Upper lobe of right lung (tissue), 1 donor: Measurements from ENCODE around the gene UBA5. TPM values are rescaled to one million over a fixed set of nuclear protein-coding genes. Genes with fewer than 3 reads are reported as not detected.

Experiments used
- ATAC-seq: fragments of 200-7000 bp; cut with Tn5 transposase; one replicate; pipeline ENCODE4 v1.9.1; 2020; ENCODE audit warnings: mild to moderate bottlenecking, moderate library complexity
- DNase-seq: peaks from one replicate; pipeline ENCODE4 v3.0.0-alpha.2; 2020
- H3K27ac ChIP-seq: fragments of 200-600 bp; one replicate; pipeline ENCODE4 v1.8.0; 2022
- H3K27me3 ChIP-seq: fragments of 200-600 bp; one replicate; pipeline ENCODE4 v1.8.0; 2022; ENCODE audit warnings: mild to moderate bottlenecking
- H3K36me3 ChIP-seq: fragments of 200-600 bp; one replicate; pipeline ENCODE4 v1.8.0; 2022
- H3K4me1 ChIP-seq: fragments of 200-600 bp; one replicate; pipeline ENCODE4 v1.8.0; 2022
- H3K4me3 ChIP-seq: fragments of 200-600 bp; one replicate; pipeline ENCODE4 v1.8.0; 2022; ENCODE audit warnings: mild to moderate bottlenecking
- H3K9me3 ChIP-seq: fragments of 200-600 bp; one replicate; pipeline ENCODE4 v1.8.0; 2022
- intact Hi-C: fragments of 100-400 bp; cut with DNase I; formaldehyde crosslinking; loops from one replicate; pipeline ENCODE4 v1.11.0; 2022
- total RNA-seq: library from RNA; stranded (reverse); fragmentation: NEBNext Ultra II Directional; extraction: Animal tissue kit (Norgen Biotek cat#: 25700); gene quantifications from one replicate; pipeline ENCODE4 v1.2.1, GENCODE V29; 2021
- TF ChIP-seq, protein P1 (sequence below): fragments of 200-600 bp; IDR thresholded peaks from one replicate; pipeline ENCODE4 v1.8.0; 2022; ENCODE audit warnings: antibody characterized with exemption
- donor health status: DM: no; HTN: yes; CAD: no; lungs with severe emphysema.

The UBA5 gene
- total RNA-seq, 1 donor from 2014 or later, result 35.1 TPM

DNA sequence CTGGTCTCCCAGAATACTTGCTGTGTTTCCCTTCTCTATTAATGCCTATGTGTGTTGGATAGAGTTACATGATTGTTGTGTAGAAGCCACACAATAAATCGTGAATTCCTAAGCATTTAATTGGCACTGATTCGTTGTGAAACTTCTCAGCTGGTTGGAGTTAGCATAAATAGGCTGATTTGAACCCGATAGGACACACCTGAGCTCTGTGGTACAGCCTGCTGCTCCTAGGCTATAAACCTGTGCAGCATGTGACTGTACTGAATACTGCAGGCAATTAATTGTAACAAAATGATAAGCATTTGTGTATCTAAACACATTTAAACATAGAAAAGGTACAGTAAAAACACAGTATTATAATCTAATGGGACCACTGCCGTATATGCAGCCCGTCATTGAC is 5.4 kb upstream of the UBA5 start:
- Histone ChIP-seq H3K36me3 (no peaks in the 10 kb centered on the region), H3K27ac (no peak overlapping the region), H3K9me3 (no peaks in the 10 kb centered on the region), H3K27me3 (no peaks in the 10 kb centered on the region), H3K4me3 (no peak overlapping the region), H3K4me1 (peaks cover 21% of the 10 kb centered on the region)
- ATAC-seq (no peak), DNase-seq (no peak)
- intact Hi-C loops, result no loop called here
- TF ChIP-seq, protein P1, sequence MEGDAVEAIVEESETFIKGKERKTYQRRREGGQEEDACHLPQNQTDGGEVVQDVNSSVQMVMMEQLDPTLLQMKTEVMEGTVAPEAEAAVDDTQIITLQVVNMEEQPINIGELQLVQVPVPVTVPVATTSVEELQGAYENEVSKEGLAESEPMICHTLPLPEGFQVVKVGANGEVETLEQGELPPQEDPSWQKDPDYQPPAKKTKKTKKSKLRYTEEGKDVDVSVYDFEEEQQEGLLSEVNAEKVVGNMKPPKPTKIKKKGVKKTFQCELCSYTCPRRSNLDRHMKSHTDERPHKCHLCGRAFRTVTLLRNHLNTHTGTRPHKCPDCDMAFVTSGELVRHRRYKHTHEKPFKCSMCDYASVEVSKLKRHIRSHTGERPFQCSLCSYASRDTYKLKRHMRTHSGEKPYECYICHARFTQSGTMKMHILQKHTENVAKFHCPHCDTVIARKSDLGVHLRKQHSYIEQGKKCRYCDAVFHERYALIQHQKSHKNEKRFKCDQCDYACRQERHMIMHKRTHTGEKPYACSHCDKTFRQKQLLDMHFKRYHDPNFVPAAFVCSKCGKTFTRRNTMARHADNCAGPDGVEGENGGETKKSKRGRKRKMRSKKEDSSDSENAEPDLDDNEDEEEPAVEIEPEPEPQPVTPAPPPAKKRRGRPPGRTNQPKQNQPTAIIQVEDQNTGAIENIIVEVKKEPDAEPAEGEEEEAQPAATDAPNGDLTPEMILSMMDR, result no peak

DNA sequence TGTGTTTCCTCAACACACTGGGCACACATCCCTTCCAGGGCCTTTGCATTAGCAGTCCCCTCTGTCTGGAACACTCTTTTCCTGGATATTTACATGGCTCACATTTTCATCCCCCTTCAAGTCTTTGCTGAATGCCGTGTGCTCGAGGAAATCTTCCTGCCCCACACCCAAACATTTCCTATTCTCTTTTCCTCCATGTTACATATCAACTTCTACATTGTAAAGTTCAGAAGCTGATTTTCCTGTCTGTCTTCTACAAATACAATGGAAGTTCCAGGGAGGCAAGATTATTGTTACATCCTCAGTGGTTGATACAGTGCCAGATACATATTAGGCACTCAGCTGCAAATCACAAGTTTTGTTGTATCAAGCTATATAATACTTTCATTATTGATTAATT is 4.7 kb upstream of the UBA5 start:
- TF ChIP-seq, protein P1, result no peak
- Histone ChIP-seq H3K27me3 (no peaks in the 10 kb centered on the region), H3K9me3 (no peaks in the 10 kb centered on the region), H3K36me3 (no peaks in the 10 kb centered on the region), H3K27ac (no peak overlapping the region), H3K4me1 (peaks cover 21% of the 10 kb centered on the region), H3K4me3 (no peak overlapping the region)
- ATAC-seq, result no peak
- no peak for DNase-seq
- intact Hi-C loops, result no loop called here

DNA sequence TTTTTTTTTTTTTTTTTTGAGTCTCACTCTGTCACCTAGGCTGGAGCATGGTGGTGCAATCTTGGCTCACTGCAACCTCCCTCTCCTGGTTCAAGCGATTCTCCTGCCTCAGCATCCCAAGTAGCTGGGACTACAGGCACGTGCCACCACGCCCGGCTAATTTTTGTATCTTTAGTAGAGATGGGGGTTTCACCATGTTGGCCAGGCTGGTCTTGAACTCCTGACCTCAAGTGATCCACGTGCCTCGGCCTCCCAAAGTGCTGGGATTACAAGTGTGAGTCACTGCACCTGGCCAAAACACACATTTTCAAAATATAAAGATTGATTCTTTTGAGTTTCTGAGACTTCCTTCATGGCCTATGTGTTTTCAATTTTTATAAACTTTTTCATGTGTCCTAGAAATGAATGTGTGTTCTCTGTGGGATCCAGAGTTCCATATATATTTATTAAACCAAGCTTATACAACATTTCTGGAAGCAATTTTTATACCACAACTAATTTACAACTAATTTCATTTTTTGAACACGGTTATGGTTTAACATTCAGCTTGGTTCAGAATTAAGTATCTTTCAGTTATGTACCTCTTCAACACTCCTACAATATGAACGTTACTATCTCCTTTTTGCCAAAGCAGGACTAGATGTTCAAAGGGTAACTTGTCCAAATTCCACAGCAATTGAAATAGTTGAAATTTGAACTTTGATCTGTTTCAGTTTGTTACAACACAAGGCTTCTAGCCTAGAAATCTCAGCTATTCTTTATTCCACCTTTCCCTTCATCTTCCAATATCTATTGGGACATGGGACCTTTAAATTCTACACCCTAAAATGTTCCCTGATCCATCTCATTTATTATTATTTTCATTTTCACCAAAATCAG is 2.0 kb upstream of the UBA5 start:
- intact Hi-C loops, result no loop called here
- H3K27me3 ChIP-seq, result no peaks in the 10 kb centered on the region
- H3K4me3 ChIP-seq, result no peak overlapping the region
- no peak for DNase-seq
- no peak overlapping the region for H3K27ac ChIP-seq
- H3K36me3 ChIP-seq, result no peaks in the 10 kb centered on the region
- H3K4me1 ChIP-seq, result peaks cover 44% of the 10 kb centered on the region
- no peak for ATAC-seq
- H3K9me3 ChIP-seq, result no peaks in the 10 kb centered on the region
- TF ChIP-seq, protein P1, result no peak

DNA sequence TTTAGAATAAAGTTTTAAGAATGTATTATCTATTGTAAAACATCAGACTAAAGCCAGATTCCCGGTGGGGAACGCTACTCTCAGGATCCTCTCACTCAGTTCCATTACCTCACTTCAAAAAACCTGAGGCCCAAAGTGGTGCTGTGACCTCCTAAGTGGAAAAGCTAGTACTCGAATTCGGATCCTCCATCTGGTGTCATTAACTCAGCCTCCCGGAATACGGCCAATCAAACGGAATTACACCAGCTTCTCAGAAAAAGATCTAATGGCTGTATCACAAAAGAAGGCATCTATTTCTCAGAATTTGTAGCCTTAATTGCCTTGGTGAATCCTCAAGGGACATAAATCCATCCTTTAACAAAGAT is 1.1 kb upstream of the UBA5 start:
- Histone ChIP-seq H3K36me3 (no peaks in the 10 kb centered on the region), H3K4me3 (peak overlapping the region; percentile 78), H3K27me3 (no peaks in the 10 kb centered on the region), H3K27ac (peak overlapping the region; percentile 97), H3K4me1 (peaks cover 40% of the 10 kb centered on the region), H3K9me3 (no peaks in the 10 kb centered on the region)
- no peak for ATAC-seq
- intact Hi-C loops, result no loop called here
- no peak for DNase-seq
- TF ChIP-seq, protein P1, result no peak

DNA sequence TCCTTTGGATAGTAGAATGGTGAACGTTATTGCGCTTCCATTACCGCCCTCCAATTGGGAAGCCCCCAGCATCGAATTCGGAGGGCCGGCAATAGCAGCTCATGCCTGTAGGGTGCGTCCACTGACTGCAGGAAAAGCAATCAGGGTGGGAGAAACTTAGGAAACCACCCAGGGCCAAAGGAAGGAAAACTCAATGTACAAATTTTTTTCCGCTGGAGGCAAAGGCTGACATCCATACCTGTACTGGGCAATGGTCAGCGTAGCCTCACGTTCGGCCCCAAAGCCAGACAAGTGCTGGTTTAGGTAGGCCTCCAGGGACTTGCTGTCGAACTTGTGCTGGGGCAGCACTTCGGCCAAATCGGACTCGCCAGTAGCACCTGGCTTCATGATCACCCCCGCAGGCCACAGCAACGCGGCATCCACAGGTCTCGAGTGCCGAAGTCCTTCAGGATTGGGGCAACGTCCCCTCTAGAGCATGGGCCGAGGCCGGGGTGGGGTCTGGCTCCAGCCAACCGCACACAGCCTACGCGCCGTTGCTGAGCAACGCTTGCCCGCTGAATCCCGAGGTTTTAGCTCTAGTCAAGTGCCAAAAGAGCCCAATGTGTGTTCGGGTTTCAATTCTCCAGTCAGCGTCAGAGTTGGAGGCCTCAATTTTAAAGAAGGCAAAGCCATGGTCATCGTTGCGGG is 621 bp upstream of the UBA5 start, which contains the start of gene ACAD11:
ACAD11 (minus strand) TSS at position 445 of the 687 bp plus-strand sequence; CDS start at position 387, 58 bp downstream.
- TF ChIP-seq, protein P1, result peak; percentile 68
- ATAC-seq (peak; percentile 93), DNase-seq (peak; percentile 94)
- peak within 1 kb of the TSS; percentile 97 for H3K27ac ChIP-seq
- H3K9me3 ChIP-seq, result no peaks in the 10 kb centered on the region
- peaks cover 40% of the 10 kb centered on the region for H3K4me1 ChIP-seq
- H3K36me3 ChIP-seq, result no peaks in the 10 kb centered on the region
- H3K4me3 ChIP-seq, result peak within 1 kb of the TSS; percentile 78
- H3K27me3 ChIP-seq, result no peaks in the 10 kb centered on the region
- intact Hi-C loops, result no loop called here
